ENCODE data around the gene PRR20G. TPM values are rescaled to one million over a fixed set of nuclear protein-coding genes. Genes with fewer than 3 reads are reported as not detected.

The PRR20G gene
- total RNA-seq, 1 donor from 2014 or later: not detected

GRCh38 chr3:127254730-127255129, 33.1 kb downstream of the PRR20G start:
- H3K36me3 Mint-ChIP-seq: no peaks in the 10 kb centered on the region
- TF ChIP-seq CTCF (IDR thresholded peaks at IDR 0.05; ENCODE audit: unreplicated experiment): no peak
- H3K9me3 Mint-ChIP-seq: peaks cover 2% of the 10 kb centered on the region
- peaks cover 33% of the 10 kb centered on the region for H3K27me3 Mint-ChIP-seq (ENCODE audit: low read depth)
- H3K4me1 Mint-ChIP-seq: no peaks in the 10 kb centered on the region
- H3K27ac Mint-ChIP-seq: no peak overlapping the region
- DNase-seq (ENCODE audit: low spot score in 2 of 2, unreplicated experiment in 2 of 2): no peak
- no peak overlapping the region for H3K4me3 Mint-ChIP-seq

GRCh38 chr3:127254033-127254644, 33.7 kb downstream of the PRR20G start:
- DNase-seq (ENCODE audit: low spot score in 2 of 2, unreplicated experiment in 2 of 2): no peak
- no peaks in the 10 kb centered on the region for H3K4me1 Mint-ChIP-seq
- H3K27ac Mint-ChIP-seq: no peak overlapping the region
- TF ChIP-seq CTCF (IDR thresholded peaks at IDR 0.05; ENCODE audit: unreplicated experiment): no peak
- H3K36me3 Mint-ChIP-seq: no peaks in the 10 kb centered on the region
- H3K4me3 Mint-ChIP-seq: no peak overlapping the region
- peaks cover 29% of the 10 kb centered on the region for H3K27me3 Mint-ChIP-seq (ENCODE audit: low read depth)
- H3K9me3 Mint-ChIP-seq: peaks cover 5% of the 10 kb centered on the region

GRCh38 chr3:127253491-127253890, 34.4 kb downstream of the PRR20G start:
- Mint-ChIP-seq H3K36me3 (no peaks in the 10 kb centered on the region), H3K9me3 (peaks cover 10% of the 10 kb centered on the region), H3K27ac (no peak overlapping the region), H3K4me1 (no peaks in the 10 kb centered on the region), H3K4me3 (no peak overlapping the region), H3K27me3 (ENCODE audit: low read depth) (peaks cover 25% of the 10 kb centered on the region)
- no peak for TF ChIP-seq CTCF (IDR thresholded peaks at IDR 0.05; ENCODE audit: unreplicated experiment)
- DNase-seq (ENCODE audit: low spot score in 2 of 2, unreplicated experiment in 2 of 2): no peak

DNA sequence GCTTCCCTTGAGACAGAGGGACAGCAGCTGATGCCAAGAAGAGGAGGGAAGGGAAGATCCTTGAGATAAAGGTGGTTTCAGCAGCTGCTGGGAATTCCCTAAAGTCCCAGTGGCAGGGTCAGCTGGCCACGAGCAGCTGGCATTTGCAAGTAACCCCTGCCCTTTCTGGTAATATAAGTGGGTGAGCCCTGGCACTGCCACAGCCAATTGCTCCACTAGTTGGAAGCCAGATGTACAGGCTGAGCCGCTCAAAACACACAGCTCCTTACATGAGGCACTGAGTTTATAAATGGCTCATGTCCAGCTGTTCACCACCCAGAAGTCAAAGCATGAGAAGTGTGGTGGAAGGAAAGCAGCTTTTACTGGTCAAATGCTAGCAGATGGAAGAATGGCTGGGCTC, 35.4 kb downstream of the PRR20G start:
- H3K27me3 Mint-ChIP-seq (ENCODE audit: low read depth): peaks cover 20% of the 10 kb centered on the region
- H3K36me3 Mint-ChIP-seq: no peaks in the 10 kb centered on the region
- H3K4me3 Mint-ChIP-seq: no peak overlapping the region
- no peaks in the 10 kb centered on the region for H3K4me1 Mint-ChIP-seq
- TF ChIP-seq CTCF (IDR thresholded peaks at IDR 0.05; ENCODE audit: unreplicated experiment): no peak
- no peak overlapping the region for H3K27ac Mint-ChIP-seq
- peaks cover 16% of the 10 kb centered on the region for H3K9me3 Mint-ChIP-seq
- DNase-seq (ENCODE audit: low spot score in 2 of 2, unreplicated experiment in 2 of 2): no peak

GRCh38 chr3:127250032-127250431, 37.8 kb downstream of the PRR20G start:
- DNase-seq (ENCODE audit: low spot score in 2 of 2, unreplicated experiment in 2 of 2): no peak
- Mint-ChIP-seq H3K36me3 (no peaks in the 10 kb centered on the region), H3K4me3 (no peak overlapping the region), H3K27me3 (ENCODE audit: low read depth) (peaks cover 10% of the 10 kb centered on the region), H3K9me3 (peaks cover 35% of the 10 kb centered on the region), H3K4me1 (no peaks in the 10 kb centered on the region), H3K27ac (no peak overlapping the region)
- no peak for TF ChIP-seq CTCF (IDR thresholded peaks at IDR 0.05; ENCODE audit: unreplicated experiment)

- H3K4me3 Mint-ChIP-seq: no peak overlapping the region
- no peaks in the 10 kb centered on the region for H3K36me3 Mint-ChIP-seq
- DNase-seq (ENCODE audit: low spot score in 2 of 2, unreplicated experiment in 2 of 2): no peak
- no peak for TF ChIP-seq CTCF (IDR thresholded peaks at IDR 0.05; ENCODE audit: unreplicated experiment)
- H3K9me3 Mint-ChIP-seq: peaks cover 43% of the 10 kb centered on the region
- H3K4me1 Mint-ChIP-seq: no peaks in the 10 kb centered on the region
- H3K27ac Mint-ChIP-seq: no peak overlapping the region
- H3K27me3 Mint-ChIP-seq (ENCODE audit: low read depth): peaks cover 1% of the 10 kb centered on the region
Measured at GRCh38 chr3:127247292-127247691, 40.6 kb downstream of the PRR20G start.

Data from mesothelial cell of epicardium (in vitro differentiated cells).